HG03520 (cell line): ENCODE measurements around the gene FAM111B.
A peak's percentile ranks its signal among the peaks of the same experiment; 100 is the strongest.
"Not testable (repeated sequence)": the region's sequence is repeated elsewhere in the genome, so short reads cannot be mapped to it uniquely, and the experiment has no call there.

Source experiments
- ATAC-seq: cut with Tn5 transposase; IDR thresholded peaks from one replicate; pipeline ENCODE4 v1.9.1; 2021; ENCODE audit warnings: mild to moderate bottlenecking, moderate library complexity; ENCODE audit not compliant: unreplicated experiment

Gene FAM111B, protein sequence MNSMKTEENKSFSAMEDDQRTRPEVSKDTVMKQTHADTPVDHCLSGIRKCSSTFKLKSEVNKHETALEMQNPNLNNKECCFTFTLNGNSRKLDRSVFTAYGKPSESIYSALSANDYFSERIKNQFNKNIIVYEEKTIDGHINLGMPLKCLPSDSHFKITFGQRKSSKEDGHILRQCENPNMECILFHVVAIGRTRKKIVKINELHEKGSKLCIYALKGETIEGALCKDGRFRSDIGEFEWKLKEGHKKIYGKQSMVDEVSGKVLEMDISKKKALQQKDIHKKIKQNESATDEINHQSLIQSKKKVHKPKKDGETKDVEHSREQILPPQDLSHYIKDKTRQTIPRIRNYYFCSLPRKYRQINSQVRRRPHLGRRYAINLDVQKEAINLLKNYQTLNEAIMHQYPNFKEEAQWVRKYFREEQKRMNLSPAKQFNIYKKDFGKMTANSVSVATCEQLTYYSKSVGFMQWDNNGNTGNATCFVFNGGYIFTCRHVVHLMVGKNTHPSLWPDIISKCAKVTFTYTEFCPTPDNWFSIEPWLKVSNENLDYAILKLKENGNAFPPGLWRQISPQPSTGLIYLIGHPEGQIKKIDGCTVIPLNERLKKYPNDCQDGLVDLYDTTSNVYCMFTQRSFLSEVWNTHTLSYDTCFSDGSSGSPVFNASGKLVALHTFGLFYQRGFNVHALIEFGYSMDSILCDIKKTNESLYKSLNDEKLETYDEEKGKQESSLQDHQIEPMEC

DNA sequence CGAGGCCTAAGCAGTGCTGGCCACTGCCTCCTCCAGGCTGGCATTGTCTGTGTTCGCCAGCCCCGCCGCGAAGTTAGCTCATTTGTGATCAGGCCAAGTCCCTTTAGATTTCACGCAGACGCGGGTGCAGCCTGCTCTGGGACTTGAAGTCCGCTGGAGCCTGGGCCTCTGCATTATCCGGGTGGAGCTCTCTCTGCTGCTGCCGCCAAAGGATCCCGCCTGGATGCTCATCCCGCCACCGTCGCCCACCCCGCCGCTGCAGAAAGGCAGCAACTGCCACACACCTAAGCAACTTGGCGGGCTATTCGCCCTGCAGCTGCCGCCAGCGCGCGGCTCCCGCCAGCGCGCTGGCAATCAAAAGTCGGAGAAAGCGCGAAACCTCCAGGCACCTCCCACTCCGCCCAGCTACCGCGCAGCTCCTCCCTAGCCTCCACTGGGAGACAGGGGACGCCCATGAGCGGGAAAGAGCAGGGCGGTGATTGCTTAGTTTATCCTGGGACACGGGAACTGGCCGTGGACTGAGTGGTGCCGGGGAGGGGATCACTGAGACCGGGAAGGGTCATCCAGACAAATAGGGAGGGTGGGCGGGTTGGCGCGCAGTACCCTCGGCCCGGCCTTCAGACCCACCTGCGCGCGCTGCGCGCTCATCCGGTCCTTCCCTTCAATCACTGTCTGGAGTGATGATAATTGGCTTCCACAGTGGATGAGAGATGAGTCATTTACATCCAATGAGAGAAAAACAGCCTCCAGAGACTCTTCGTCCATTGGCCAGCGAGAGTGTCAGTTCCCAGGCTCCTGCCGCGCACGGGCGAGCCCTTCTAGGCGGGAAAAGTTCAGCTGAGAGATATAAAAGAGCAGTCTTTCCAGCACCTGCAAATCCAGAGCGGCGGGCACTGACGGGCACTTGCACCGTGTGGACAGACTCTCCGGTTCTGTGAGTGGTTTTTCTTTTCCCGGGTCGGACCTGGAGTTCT, at the start of gene FAM111B:
Gene FAM111B (plus strand): TSS at position 875 of the 974 bp plus-strand sequence. CDS start 2,389 bp downstream, outside the sequence.
- peak; percentile 77 for ATAC-seq

DNA sequence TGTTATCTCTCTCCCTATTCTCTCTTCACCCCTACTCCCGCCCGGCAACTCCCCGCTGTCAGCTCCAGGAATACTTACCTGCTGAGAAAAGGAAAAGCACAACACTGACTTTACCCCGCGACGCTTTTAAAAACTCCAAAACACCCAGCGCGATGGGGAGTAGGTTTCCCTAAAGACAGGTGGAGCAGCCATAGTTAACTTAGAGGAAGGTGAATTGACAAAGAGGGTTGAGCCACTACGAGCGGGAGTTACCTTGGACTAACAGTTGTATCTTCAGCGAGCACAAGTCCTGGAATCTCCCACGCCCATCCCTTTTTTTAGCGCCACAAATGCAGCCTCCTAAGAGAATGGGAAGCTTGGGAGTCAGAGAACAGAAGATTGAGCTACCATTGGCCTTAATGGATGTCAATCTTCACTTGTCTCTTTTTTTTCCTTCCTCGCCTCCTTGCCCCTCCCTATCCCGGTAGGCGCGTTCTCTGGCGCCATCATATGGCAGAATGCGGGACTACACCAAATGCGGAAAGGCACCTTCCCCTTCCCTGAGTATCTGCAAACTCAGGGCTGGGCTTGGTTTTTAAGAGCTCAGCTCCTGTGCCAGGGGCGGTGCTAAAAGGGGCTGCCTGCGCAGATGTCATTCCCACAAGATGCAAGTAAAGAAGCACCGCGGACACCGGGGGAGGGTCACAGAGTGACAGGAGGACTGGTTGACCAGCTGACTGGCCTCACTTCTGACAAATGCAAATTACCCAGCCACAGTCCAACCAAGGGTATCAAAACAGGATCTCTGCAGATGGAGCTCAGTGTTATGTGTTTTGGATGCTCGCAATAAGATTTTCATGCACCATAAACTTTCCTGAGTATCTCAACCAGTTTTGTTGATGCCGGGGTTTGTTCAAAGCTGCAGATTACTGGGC, 48.7 kb upstream of the FAM111B start:
- peak; percentile 88 for ATAC-seq

DNA sequence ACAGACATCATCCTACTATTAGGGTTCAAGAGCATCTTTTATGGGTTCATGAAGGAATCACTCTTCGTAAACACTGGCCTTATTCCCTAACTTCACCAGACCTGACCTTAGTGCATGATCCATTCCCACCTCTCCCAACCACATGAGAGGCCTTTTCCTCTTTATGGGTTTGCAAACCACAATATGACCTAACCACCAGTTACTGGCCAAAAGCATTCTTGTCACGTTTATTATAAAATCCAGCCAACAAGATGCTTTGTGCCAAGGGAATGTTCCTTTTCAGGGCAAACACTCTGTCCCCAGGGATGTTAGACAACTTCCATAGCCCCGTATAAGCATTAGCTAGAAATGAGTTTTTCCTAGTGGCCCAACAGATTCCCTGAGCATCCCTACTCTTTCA, 46.9 kb upstream of the FAM111B start:
- ATAC-seq: not testable (repeated sequence)

DNA sequence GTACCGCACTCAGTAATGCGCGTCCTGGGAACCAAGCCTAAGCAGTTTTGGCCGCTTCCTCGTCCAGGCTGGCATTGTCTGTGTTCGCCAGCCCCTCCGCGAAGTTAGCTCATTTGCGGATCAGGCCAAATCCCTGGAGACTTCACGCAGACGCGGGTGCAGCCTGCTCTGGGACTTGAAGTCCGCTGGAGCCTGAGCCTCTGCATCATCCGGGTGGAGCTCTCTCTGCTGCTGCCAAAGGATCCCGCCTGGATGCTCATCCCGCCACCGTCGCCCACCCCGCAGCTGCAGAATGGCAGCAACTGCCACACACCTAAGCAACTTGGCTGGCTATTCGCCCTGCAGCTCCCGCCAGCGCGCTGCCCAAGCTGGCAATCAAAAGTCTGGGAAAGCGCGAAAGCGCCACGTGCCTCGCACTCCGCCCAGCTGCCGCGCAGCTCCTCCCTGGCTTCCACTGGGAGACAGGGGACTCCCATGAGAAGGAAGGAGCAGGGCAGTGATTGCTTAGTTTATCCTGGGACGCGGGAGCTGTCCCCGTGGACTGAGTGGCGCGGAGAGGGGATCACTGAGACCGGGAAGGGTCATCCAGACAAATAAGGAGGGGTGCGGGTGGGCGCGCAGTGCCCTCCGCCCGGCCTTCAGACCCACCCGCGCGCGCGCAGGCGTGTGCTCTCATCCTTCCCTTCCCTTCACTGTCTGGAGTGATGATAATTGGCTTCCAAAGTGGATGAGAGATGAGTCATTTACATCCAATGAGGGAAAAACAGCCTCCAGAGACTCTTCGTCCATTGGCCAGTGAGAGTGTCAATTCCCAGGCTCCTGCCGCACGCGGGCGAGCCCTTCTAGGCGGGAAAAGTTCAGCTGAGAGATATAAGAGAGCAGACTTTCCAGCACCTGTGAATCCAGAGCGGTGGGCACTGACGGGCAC, 44.2 kb upstream of the FAM111B start:
- ATAC-seq: no peak

DNA sequence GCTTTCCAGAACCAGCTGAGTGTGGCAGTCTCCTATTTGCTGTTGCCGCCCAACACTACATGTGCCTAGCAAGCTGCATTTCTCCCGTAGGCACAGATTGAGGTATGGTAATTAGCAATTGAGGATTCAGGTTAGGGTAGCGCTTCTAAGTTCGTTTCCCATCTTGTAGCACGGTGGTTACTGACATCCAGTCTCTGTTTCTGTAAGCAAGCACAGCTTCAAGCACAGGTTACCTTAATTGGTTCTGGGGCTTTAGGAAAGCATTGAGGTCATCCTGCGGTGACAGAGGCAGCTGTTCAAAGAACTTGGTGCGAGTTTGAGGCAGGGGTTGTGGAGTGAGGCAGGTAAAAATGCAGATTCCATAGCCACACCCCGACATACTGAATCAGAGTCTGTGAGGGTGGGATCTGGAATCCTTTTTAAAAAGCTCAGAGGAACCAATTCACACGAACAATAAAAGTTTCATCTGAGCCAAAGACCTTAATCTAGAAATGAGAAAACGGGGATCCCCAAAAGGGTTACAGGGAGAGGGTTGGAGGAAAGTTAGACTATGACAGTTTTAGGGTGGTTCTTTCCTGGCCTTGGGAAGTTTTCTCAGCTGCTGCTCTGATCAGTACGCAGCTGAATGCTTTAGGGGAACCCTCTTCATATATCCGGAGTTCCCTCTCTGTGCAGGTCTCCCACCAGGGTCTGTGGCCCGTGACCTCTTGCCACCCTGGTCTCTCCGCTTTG, 42.9 kb upstream of the FAM111B start:
- peak; percentile 80 for ATAC-seq

DNA sequence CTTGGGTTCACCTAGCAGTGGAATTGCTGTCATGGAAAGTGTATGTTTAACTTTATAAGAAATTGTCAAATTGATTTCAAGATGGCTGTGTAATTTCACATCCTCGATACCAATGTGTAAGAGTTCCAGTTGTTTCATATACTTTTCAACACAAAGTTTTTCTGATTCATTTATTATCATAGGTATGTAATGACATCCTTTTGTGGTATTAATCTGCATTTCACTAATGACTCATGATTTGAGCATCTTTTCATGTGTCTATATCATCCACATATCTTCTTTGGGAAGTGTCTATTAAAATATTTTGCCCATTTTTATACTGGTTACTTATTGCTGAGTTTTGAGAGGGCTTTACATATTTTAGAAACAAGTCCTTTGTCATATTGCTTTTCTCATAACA, 38.0 kb upstream of the FAM111B start:
- ATAC-seq: no peak

DNA sequence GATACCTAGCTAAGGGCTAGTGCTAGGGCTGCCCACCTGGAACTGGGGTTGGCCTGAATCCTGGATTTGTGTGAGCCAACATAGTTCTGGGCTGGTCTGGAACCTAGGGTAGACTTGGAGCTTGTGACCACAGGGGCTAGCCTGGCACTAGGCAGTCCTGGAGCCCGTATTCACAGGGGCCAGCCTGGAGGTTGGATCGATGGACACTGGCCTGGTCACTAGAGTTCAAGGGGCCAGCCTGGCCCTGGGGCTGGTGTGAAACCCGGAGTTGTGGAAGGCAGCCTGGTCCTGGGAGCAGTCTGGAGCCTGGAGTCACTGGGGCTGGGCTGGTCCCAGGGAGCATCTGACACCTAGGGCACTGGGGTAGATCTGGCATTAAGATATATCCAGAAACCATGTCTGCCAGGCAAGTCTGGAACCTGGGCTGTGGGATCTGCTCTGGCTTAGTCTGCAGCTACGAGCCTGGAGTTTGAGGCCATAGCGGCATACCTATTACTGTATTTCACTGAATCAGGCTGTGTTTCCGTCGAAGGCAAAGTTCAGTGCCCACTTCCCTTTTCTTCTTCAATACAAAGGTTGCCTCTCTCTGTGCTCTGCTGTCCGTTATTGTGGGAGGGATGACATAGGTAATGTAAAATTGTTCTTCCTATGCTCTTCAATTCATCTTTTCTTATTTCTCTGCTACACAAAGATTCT, 30.0 kb upstream of the FAM111B start:
- peak; percentile 96 for ATAC-seq

DNA sequence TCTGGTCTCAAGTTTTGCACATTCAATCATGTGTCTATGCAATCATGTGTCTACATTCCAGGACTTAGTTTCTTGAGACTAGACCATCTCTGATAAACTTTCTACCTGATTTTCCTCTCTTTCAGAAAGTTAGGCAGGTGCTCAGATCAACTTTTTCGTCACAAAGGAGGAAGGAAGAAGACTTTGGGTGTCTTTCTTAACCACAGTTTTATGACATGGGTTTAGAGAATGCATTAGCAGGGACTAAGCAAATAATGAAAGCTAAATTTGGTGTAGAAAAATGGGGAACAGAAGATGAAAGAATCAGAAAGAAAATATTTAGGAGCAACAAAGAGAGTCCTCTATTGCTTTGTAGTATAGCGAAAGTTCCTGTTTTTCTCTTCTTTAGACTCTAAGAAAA, 28.6 kb upstream of the FAM111B start:
- no peak for ATAC-seq

DNA sequence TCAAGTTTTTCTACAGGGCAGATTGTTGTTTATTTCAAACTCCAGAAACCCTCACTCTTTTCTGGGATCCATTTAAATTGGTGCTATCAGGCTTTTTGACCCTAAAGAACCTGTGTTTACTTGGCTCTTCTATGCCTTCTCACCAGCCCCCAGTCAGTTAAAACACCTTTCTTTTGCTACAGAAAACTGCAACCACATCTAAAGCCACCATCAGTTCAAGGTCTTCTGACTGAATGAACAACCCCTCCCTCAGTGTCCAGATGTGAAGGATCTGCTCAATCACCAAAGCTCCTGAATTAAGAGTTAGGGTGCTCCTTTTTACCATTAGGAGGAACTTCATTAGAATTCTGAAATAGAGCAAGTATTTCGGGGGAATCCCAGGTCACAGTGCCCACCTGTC, 28.0 kb upstream of the FAM111B start:
- no peak for ATAC-seq

DNA sequence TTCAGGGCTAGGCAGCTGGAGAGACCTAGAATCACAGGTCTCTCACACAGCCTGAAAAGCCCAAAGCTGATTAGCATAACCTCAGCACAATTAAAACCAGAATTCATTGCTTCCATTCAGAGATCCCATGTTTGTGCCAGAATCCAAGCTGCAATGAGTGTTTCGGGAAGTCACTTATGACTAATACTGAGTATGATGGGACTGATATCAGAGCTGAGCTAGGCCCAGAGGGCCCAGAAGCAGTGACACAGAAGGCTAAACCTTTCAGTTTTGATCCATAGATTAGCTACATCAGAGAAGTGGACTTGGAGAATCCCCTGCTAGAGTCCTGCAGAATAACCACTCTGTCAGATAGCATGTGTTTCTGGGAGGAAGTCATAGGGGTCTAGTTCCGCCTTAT, 26.6 kb upstream of the FAM111B start:
- ATAC-seq: not testable (repeated sequence)

DNA sequence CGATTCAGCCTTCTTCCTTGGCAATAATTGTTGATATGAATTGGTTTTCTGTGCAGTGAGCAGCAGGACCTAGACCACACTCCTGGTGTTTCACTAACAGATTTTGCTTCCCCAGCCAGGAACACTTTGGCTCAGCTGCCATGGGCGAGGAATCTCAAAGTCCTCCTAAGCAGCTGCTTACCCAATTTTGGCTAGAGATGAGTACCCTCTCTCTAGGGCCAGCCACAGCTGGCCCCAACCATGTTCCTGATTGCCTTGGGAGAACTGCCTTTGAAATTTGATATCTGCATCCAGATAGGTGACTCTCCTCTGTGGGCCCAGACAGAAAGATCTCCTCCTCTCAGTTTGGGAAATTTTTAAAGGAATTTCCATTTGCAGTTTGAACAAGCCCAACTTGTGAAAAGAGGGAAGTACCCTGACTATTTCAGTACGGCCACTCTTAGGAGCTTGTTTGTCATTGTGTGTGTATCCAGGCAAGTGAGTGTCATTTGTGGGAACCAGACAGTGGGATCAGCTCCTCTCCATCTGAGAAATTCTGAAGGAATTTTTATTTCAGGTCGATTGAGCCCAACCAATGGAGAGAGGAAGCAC, 25.5 kb upstream of the FAM111B start:
- ATAC-seq: not testable (repeated sequence)

DNA sequence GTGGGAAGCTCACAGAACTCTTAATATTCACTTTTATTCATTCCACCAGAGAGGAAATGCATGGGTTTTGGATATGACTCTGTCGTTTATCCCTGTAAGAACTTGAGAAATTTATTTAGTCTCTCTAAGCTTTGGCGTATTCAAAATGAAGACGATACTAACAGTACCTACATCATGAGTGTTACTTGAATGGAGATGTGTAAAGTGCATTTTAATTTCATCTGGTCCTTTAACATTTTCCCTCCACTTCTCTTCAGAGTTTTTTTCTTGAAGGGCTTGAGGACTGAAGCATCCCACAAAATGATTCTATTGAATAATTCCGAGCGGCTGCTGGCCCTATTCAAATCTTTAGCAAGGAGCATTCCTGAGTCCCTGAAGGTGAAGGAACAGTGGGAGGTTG, 21.0 kb upstream of the FAM111B start, which contains the start of gene GLYATL1B:
Gene GLYATL1B (plus strand): TSS at position 301 of the 400 bp plus-strand sequence. CDS start 0 bp downstream, at position 301.
- not testable (repeated sequence) for ATAC-seq

DNA sequence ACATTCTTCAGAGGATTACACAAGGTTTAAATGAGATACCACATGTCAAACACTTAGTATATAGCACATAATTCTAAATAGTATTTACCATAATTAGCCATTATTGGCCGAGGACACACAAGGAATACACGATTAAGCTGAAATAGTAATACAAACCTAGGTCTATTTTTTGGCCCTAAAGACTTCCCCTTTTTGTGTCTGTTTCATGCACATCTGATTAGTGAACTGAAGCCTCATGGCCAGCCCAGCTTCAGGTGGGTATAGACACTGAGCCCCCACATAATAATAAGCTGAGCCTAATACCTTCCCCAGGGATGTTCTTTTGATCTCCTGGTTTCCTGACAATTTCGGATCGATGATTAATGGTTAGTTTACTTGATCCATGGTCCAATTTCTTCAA, 18.9 kb upstream of the FAM111B start:
- no peak for ATAC-seq

DNA sequence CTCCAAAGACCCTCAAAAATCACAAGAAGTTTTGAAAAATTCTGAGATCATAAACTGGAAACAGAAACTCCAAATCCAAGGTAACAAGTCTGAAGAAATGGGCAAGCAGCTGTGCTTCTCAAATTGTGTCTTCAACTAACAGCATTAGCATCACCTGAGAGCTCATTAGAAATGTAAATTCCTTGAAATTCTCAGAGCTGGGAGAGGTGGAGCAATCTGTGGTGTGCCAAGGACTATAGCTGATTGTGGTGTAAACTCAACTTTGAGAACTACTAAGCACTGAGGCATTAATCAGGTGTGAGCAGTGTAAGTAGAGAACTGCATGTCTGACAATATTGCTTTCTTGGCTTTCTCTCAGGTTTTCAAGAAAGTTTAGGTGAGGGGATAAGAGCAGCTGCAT, 13.5 kb upstream of the FAM111B start:
- not testable (repeated sequence) for ATAC-seq

DNA sequence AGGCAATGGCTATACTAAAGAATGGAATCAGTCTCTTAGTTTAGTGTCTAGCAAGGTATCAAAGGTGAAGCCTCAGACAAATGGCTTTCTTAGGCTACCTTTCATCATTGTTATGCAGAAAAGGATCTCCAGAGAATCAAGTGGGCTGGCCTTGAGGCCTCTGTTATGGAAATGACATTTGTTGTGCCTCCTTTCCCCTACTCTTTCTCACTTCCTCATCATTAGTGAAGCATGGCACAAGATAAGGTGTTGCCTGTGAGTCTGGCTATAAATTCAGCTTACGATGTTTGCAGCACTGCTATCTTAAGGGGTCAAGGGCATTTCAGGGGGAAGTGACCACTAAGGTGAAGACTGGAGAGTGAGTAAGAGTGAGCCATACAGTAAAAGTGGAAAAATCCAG, 11.8 kb upstream of the FAM111B start:
- ATAC-seq: peak; percentile 77

DNA sequence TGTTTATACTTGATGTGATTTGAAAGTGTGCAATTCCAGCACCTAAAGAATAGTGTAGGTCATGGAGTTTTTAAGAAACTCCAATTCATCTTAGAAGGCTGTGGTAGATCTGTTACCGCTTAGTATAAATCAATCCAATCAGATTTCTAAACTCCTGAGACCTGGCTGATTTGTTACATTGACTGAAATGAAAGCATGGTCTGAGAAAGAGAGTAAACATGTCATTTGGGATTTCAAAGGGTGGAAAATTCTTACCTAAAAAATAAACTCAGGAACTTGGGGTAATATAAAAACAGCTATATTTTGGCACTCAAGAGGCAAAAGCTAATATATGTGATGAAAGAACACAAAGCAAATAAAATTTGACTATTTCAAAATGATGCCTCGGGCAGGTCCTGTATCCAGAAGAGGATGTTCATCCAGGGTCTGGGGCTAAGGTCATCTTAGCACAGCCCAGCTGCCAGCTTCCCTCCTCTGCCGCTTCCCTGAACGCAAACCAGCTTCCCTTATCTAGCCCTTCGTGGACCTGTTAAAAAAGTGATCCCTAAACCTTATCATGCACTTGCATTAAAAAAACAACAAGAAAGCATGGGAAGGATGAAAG, 11.0 kb upstream of the FAM111B start:
- not testable (repeated sequence) for ATAC-seq
